ENCODE measurements around the gene KRT77. TPM values are rescaled to one million over a fixed set of nuclear protein-coding genes. Genes with fewer than 3 reads are reported as not detected.

Gene KRT77
- total and polyA plus RNA-seq, 2 experiments from 2014 or later, result not detected

- no peaks in the 10 kb centered on the region for H3F3A ChIP-seq (replicated peaks; ENCODE audit: low read depth)
- peaks cover 11% of the 10 kb centered on the region for H3K27me3 Mint-ChIP-seq (ENCODE audit: insufficient read depth, low read depth, poor library complexity)
- H3K4me1 Mint-ChIP-seq, result no peaks in the 10 kb centered on the region; the same call in 2 of the 3 replicates
Observed at GRCh38 chr12:52655720-52656124, 47.6 kb downstream of the KRT77 start.

More at GRCh38 chr12:52655720-52656124, 47.6 kb downstream of the KRT77 start:
- no peak overlapping the region for H3K4me2 ChIP-seq
- no peak overlapping the region for H3K4me3 ChIP-seq
- Mint-ChIP-seq H3K9me3 (peaks cover 10% of the 10 kb centered on the region; the same call in 2 of the 3 replicates), H3K27ac (no peak overlapping the region), H3K4me3 (no peak overlapping the region), H3K36me3 (ENCODE audit: low read depth) (no peaks in the 10 kb centered on the region)
- ATAC-seq, result no peak
- no peaks in the 10 kb centered on the region for H3K4me1 ChIP-seq (ENCODE audit: insufficient read depth)
- H3K36me3 ChIP-seq (ENCODE audit: insufficient read depth), result no peaks in the 10 kb centered on the region
- H3K9me2 ChIP-seq (ENCODE audit: insufficient read depth), result 0 out of 2 replicates have a peak, but pooled peaks cover 4% of the 10 kb centered on the region
- no peaks in the 10 kb centered on the region for H4K20me1 ChIP-seq (replicated peaks; ENCODE audit: insufficient read depth)
- no peak for DNase-seq (ENCODE audit: low spot score)
- H3K79me2 ChIP-seq (replicated peaks; ENCODE audit: insufficient read depth), result no peaks in the 10 kb centered on the region
- H3K27ac ChIP-seq (ENCODE audit: low read depth), result no peak overlapping the region
- no peak overlapping the region for H2AFZ ChIP-seq
- H3K27me3 ChIP-seq (ENCODE audit: insufficient read depth), result no peaks in the 10 kb centered on the region
- TF ChIP-seq ZNF462 (CRISPR knock-in tag; IDR thresholded peaks at IDR 0.05) (no peak), REST (IDR thresholded peaks at IDR 0.05; ENCODE audit: unreplicated experiment) (no peak), POLR2AphosphoS5 (IDR thresholded peaks at IDR 0.05; ENCODE audit: low read depth) (no peak), ETS1 (IDR thresholded peaks at IDR 0.05) (no peak), JUNB (IDR thresholded peaks at IDR 0.05; ENCODE audit: unreplicated experiment) (no peak), CREB1 (CRISPR knock-in tag; IDR thresholded peaks at IDR 0.05; ENCODE audit: low read depth) (no peak), ZNF331 (CRISPR knock-in tag; IDR thresholded peaks at IDR 0.05; ENCODE audit: low read depth) (no peak), EZH2 (IDR thresholded peaks at IDR 0.05; ENCODE audit: low read depth, unreplicated experiment) (no peak), NANOG (IDR thresholded peaks at IDR 0.05; ENCODE audit: borderline replicate concordance) (no peak)

Data from GM23338 (cell line).